Osteocyte (in vitro differentiated cells): Measurements from ENCODE around the gene RASSF5. TPM values are rescaled to one million over a fixed set of nuclear protein-coding genes. Genes with fewer than 3 reads are reported as not detected.

ENCODE experiments used
- DNase-seq: peaks from one replicate; pipeline ENCODE4 v3.0.0; 2021; ENCODE audit warnings: mixed read lengths; ENCODE audit not compliant: unreplicated experiment; ENCODE audit errors: extremely low spot score
- H3K27ac Mint-ChIP-seq: one replicate; pipeline ENCODE4 v1.8.0; 2021; ENCODE audit warnings: mild to moderate bottlenecking, mixed read lengths; ENCODE audit not compliant: unreplicated experiment
- H3K27me3 Mint-ChIP-seq: one replicate; pipeline ENCODE4 v1.8.0; 2021; ENCODE audit warnings: mixed read lengths; ENCODE audit not compliant: unreplicated experiment
- H3K36me3 Mint-ChIP-seq: one replicate; pipeline ENCODE4 v1.8.0; 2021; ENCODE audit warnings: mixed read lengths; ENCODE audit not compliant: unreplicated experiment
- H3K4me1 Mint-ChIP-seq: one replicate; pipeline ENCODE4 v1.8.0; 2021; ENCODE audit warnings: mixed read lengths; ENCODE audit not compliant: unreplicated experiment
- H3K4me3 Mint-ChIP-seq: one replicate; pipeline ENCODE4 v1.8.0; 2021; ENCODE audit warnings: mild to moderate bottlenecking, moderate library complexity, mixed read lengths; ENCODE audit not compliant: unreplicated experiment
- H3K9me3 Mint-ChIP-seq: one replicate; pipeline ENCODE4 v1.8.0; 2021; ENCODE audit warnings: mixed read lengths; ENCODE audit not compliant: unreplicated experiment
- total RNA-seq: library from RNA; stranded (reverse); gene quantifications from 2 replicates; pipeline ENCODE4 v1.2.1, GENCODE V29; 2021
- TF ChIP-seq, protein P1 (sequence below): fragments of 200-600 bp; sonication (generic); IDR thresholded peaks from 2 replicates; pipeline ENCODE4 v1.5.0; 2021; ENCODE audit warnings: antibody characterized with exemption, mild to moderate bottlenecking, moderate library complexity

The RASSF5 gene
- total RNA-seq, 1 donor from 2014 or later = not detected

DNA sequence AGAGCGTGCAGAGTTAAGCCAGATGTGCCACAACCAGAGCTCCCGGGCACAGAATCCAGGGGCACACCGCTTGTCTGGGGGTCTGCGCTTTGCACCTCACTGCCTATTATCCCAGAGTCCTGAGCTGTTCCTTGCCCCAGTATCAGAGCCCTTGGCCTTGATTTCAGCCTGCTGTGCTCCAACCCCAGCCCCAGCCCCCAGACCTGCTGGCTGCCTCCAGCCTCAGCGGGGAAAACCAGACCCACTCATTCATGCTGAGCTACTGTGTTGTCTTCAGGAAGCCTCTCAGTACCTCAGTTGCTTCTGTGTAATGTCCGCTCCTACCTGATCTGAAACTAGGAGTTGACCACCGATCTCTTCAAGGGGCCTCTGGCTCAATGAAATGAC, 35.9 kb upstream of the RASSF5 start:
- Mint-ChIP-seq H3K27ac (peak overlapping the region; percentile 83), H3K27me3 (no peaks in the 10 kb centered on the region)
- DNase-seq = no peak

GRCh38 chr1:206472024-206472423, 35.3 kb upstream of the RASSF5 start:
- H3K27me3 Mint-ChIP-seq = no peaks in the 10 kb centered on the region
- H3K36me3 Mint-ChIP-seq = peaks cover 12% of the 10 kb centered on the region
- no peak for DNase-seq
- peaks cover 43% of the 10 kb centered on the region for H3K4me1 Mint-ChIP-seq
- no peaks in the 10 kb centered on the region for H3K9me3 Mint-ChIP-seq
- no peak overlapping the region for H3K4me3 Mint-ChIP-seq
- H3K27ac Mint-ChIP-seq = peak overlapping the region; percentile 32
- TF ChIP-seq, protein P1, sequence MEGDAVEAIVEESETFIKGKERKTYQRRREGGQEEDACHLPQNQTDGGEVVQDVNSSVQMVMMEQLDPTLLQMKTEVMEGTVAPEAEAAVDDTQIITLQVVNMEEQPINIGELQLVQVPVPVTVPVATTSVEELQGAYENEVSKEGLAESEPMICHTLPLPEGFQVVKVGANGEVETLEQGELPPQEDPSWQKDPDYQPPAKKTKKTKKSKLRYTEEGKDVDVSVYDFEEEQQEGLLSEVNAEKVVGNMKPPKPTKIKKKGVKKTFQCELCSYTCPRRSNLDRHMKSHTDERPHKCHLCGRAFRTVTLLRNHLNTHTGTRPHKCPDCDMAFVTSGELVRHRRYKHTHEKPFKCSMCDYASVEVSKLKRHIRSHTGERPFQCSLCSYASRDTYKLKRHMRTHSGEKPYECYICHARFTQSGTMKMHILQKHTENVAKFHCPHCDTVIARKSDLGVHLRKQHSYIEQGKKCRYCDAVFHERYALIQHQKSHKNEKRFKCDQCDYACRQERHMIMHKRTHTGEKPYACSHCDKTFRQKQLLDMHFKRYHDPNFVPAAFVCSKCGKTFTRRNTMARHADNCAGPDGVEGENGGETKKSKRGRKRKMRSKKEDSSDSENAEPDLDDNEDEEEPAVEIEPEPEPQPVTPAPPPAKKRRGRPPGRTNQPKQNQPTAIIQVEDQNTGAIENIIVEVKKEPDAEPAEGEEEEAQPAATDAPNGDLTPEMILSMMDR = no peak

More for the DNA sequence above, 35.9 kb upstream of the RASSF5 start:
- TF ChIP-seq, protein P1 = no peak
- Mint-ChIP-seq H3K4me1 (peaks cover 43% of the 10 kb centered on the region), H3K4me3 (peak overlapping the region; percentile 79), H3K9me3 (no peaks in the 10 kb centered on the region), H3K36me3 (peaks cover 9% of the 10 kb centered on the region)

- no peak overlapping the region for H3K4me3 Mint-ChIP-seq
Observed at GRCh38 chr1:206472454-206472853, 34.9 kb upstream of the RASSF5 start.

DNA sequence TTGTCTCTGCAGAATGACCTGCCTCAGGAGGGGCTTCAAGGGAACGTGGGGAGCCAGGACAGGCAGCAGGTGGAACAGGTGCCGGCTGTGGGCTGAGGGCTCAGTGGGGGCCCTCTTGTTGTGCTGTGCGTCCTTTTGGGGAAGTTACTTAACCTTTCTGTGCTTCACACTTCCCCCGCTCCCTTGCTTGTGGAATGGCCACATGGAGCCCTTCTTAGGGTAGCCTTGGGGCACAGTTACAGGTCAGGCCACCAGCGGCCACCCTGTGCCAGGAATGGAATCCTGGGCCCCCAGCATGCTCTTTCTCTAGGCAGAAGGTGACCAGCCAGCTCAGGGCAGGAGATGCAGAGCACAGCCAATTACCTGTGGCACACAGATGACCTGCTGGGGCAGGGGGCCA, 34.4 kb upstream of the RASSF5 start:
- Mint-ChIP-seq H3K4me3 (no peak overlapping the region), H3K27me3 (no peaks in the 10 kb centered on the region), H3K4me1 (peaks cover 43% of the 10 kb centered on the region)

More at GRCh38 chr1:206472454-206472853, 34.9 kb upstream of the RASSF5 start:
- TF ChIP-seq, protein P1 = no peak
- DNase-seq = no peak
- Mint-ChIP-seq H3K4me1 (peaks cover 43% of the 10 kb centered on the region), H3K36me3 (peaks cover 15% of the 10 kb centered on the region), H3K9me3 (no peaks in the 10 kb centered on the region), H3K27me3 (no peaks in the 10 kb centered on the region), H3K27ac (peak overlapping the region; percentile 32)

DNA sequence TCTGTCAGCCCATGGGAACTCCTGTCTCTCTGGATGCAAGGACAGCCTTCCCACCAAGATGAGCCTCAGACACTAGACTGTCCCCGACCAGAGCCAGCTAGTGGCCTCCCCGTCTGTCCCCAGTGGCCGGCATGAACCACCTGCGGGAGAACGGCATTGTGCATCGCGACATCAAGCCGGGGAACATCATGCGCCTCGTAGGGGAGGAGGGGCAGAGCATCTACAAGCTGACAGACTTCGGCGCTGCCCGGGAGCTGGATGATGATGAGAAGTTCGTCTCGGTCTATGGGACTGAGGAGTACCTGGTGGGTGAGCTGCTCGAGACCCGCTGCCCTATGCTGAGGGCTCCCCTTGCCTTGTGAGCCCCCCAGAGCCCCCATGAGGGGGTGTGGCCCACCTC, 31.3 kb upstream of the RASSF5 start:
- TF ChIP-seq, protein P1 = no peak
- Mint-ChIP-seq H3K4me3 (no peak overlapping the region), H3K4me1 (peaks cover 37% of the 10 kb centered on the region), H3K27me3 (no peaks in the 10 kb centered on the region), H3K36me3 (peaks cover 18% of the 10 kb centered on the region), H3K27ac (no peak overlapping the region), H3K9me3 (no peaks in the 10 kb centered on the region)
- no peak for DNase-seq

More for the DNA sequence above, 34.4 kb upstream of the RASSF5 start:
- no peak for DNase-seq
- Mint-ChIP-seq H3K27ac (peak overlapping the region; percentile 32), H3K36me3 (peaks cover 15% of the 10 kb centered on the region), H3K9me3 (no peaks in the 10 kb centered on the region)
- TF ChIP-seq, protein P1 = no peak
